ENCODE measurements around the gene KRT27. TPM values are rescaled to one million over a fixed set of nuclear protein-coding genes. Genes with fewer than 3 reads are reported as not detected.
A peak's percentile ranks its signal among the peaks of the same experiment; 100 is the strongest.

Gene KRT27
- total and polyA plus RNA-seq, 9 of the 15 experiments (the other 6 are each of a cell fraction or from before 2014, with no cell fraction given): 0.10 TPM; not detected in 8

DNA sequence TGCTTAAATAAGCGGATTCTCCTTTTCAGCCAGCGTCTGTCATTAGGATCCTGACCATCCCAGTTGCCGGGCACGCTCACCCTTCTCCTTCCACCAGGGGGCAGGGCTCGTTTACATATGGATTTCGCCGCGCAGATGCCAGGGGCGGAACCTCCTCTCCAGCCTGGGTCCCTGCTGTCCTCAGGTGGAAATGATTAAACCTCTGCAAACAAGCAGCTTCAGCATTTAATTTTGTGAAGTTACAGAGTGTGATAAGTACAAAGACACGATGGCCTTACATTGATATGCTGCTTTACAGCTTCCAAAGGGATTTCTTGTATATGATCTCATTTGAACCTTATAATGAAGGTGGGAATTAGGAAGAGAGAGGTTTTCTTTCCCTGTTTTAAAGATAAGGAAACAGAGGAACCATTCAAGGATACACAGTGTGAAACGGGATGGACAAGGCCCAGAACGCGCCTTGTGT lies 21.3 kb upstream of the KRT27 start (continued):
- peak; percentile 34; the same call in 1 of the 2 replicates for TF ChIP-seq TEAD4 (IDR thresholded peaks at IDR 0.05; ENCODE audit: low read length)
- no peak for TF ChIP-seq TEAD4 (CRISPR knock-in tag; IDR thresholded peaks at IDR 0.05; ENCODE audit: borderline replicate concordance)
- peak; percentile 49 for TF ChIP-seq CXXC5 (CRISPR knock-in tag; IDR thresholded peaks at IDR 0.05)
- no peak for TF ChIP-seq MTF1 (CRISPR knock-in tag; IDR thresholded peaks at IDR 0.05; ENCODE audit: borderline replicate concordance)
- no peak for TF ChIP-seq RBM39 (optimal IDR thresholded peaks at IDR 0.05; ENCODE audit: low read depth, low read length)
- TF ChIP-seq, protein P1, sequence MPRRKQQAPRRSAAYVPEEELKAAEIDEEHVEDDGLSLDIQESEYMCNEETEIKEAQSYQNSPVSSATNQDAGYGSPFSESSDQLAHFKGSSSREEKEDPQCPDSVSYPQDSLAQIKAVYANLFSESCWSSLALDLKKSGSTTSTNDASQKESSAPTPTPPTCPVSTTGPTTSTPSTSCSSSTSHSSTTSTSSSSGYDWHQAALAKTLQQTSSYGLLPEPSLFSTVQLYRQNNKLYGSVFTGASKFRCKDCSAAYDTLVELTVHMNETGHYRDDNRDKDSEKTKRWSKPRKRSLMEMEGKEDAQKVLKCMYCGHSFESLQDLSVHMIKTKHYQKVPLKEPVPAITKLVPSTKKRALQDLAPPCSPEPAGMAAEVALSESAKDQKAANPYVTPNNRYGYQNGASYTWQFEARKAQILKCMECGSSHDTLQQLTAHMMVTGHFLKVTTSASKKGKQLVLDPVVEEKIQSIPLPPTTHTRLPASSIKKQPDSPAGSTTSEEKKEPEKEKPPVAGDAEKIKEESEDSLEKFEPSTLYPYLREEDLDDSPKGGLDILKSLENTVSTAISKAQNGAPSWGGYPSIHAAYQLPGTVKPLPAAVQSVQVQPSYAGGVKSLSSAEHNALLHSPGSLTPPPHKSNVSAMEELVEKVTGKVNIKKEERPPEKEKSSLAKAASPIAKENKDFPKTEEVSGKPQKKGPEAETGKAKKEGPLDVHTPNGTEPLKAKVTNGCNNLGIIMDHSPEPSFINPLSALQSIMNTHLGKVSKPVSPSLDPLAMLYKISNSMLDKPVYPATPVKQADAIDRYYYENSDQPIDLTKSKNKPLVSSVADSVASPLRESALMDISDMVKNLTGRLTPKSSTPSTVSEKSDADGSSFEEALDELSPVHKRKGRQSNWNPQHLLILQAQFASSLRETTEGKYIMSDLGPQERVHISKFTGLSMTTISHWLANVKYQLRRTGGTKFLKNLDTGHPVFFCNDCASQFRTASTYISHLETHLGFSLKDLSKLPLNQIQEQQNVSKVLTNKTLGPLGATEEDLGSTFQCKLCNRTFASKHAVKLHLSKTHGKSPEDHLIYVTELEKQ (CRISPR knock-in tag; IDR thresholded peaks at IDR 0.05): no peak
- TF ChIP-seq, protein P2, sequence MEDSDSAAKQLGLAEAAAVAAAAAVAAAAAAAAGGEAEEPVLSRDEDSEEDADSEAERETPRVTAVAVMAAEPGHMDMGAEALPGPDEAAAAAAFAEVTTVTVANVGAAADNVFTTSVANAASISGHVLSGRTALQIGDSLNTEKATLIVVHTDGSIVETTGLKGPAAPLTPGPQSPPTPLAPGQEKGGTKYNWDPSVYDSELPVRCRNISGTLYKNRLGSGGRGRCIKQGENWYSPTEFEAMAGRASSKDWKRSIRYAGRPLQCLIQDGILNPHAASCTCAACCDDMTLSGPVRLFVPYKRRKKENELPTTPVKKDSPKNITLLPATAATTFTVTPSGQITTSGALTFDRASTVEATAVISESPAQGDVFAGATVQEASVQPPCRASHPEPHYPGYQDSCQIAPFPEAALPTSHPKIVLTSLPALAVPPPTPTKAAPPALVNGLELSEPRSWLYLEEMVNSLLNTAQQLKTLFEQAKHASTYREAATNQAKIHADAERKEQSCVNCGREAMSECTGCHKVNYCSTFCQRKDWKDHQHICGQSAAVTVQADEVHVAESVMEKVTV (CRISPR knock-in tag; IDR thresholded peaks at IDR 0.05): peak; percentile 82
- TF ChIP-seq HDAC8 (tag; IDR thresholded peaks at IDR 0.05): no peak
- TF ChIP-seq FUS (optimal IDR thresholded peaks at IDR 0.05; ENCODE audit: low read depth, low read length): no peak
- no peak for TF ChIP-seq ZNF311 (CRISPR knock-in tag; IDR thresholded peaks at IDR 0.05)
- TF ChIP-seq SPI1 (IDR thresholded peaks at IDR 0.05; ENCODE audit: borderline replicate concordance, low read depth, low read length): 0 out of 2 replicates have a peak, but pooled peaks have one; percentile 13
- no peak for TF ChIP-seq STAT5A (IDR thresholded peaks at IDR 0.05; ENCODE audit: borderline replicate concordance, low read length)
- TF ChIP-seq, protein P3, sequence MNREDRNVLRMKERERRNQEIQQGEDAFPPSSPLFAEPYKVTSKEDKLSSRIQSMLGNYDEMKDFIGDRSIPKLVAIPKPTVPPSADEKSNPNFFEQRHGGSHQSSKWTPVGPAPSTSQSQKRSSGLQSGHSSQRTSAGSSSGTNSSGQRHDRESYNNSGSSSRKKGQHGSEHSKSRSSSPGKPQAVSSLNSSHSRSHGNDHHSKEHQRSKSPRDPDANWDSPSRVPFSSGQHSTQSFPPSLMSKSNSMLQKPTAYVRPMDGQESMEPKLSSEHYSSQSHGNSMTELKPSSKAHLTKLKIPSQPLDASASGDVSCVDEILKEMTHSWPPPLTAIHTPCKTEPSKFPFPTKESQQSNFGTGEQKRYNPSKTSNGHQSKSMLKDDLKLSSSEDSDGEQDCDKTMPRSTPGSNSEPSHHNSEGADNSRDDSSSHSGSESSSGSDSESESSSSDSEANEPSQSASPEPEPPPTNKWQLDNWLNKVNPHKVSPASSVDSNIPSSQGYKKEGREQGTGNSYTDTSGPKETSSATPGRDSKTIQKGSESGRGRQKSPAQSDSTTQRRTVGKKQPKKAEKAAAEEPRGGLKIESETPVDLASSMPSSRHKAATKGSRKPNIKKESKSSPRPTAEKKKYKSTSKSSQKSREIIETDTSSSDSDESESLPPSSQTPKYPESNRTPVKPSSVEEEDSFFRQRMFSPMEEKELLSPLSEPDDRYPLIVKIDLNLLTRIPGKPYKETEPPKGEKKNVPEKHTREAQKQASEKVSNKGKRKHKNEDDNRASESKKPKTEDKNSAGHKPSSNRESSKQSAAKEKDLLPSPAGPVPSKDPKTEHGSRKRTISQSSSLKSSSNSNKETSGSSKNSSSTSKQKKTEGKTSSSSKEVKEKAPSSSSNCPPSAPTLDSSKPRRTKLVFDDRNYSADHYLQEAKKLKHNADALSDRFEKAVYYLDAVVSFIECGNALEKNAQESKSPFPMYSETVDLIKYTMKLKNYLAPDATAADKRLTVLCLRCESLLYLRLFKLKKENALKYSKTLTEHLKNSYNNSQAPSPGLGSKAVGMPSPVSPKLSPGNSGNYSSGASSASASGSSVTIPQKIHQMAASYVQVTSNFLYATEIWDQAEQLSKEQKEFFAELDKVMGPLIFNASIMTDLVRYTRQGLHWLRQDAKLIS (CRISPR knock-in tag; IDR thresholded peaks at IDR 0.05): no peak
- TF ChIP-seq, protein P4, sequence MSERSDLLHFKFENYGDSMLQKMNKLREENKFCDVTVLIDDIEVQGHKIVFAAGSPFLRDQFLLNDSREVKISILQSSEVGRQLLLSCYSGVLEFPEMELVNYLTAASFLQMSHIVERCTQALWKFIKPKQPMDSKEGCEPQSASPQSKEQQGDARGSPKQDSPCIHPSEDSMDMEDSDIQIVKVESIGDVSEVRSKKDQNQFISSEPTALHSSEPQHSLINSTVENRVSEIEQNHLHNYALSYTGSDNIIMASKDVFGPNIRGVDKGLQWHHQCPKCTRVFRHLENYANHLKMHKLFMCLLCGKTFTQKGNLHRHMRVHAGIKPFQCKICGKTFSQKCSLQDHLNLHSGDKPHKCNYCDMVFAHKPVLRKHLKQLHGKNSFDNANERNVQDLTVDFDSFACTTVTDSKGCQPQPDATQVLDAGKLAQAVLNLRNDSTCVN (CRISPR knock-in tag; IDR thresholded peaks at IDR 0.05): no peak
- no peak for TF ChIP-seq ZNF224 (CRISPR knock-in tag; IDR thresholded peaks at IDR 0.05)
- TF ChIP-seq RB1 (IDR thresholded peaks at IDR 0.05; ENCODE audit: low read depth): 0 out of 2 replicates have a peak, but pooled peaks have one; percentile 37

All from K562 (cell line).